GM18868 (cell line): ENCODE data around the gene OSBP2.
"Not testable (repeated sequence)": the region's sequence is repeated elsewhere in the genome, so short reads cannot be mapped to it uniquely, and the experiment has no call there.

Experiments used
- ATAC-seq: cut with Tn5 transposase; IDR thresholded peaks from one replicate; pipeline ENCODE4 v1.9.1; 2021; ENCODE audit warnings: mild to moderate bottlenecking, moderate library complexity; ENCODE audit not compliant: unreplicated experiment

OSBP2 gene

DNA sequence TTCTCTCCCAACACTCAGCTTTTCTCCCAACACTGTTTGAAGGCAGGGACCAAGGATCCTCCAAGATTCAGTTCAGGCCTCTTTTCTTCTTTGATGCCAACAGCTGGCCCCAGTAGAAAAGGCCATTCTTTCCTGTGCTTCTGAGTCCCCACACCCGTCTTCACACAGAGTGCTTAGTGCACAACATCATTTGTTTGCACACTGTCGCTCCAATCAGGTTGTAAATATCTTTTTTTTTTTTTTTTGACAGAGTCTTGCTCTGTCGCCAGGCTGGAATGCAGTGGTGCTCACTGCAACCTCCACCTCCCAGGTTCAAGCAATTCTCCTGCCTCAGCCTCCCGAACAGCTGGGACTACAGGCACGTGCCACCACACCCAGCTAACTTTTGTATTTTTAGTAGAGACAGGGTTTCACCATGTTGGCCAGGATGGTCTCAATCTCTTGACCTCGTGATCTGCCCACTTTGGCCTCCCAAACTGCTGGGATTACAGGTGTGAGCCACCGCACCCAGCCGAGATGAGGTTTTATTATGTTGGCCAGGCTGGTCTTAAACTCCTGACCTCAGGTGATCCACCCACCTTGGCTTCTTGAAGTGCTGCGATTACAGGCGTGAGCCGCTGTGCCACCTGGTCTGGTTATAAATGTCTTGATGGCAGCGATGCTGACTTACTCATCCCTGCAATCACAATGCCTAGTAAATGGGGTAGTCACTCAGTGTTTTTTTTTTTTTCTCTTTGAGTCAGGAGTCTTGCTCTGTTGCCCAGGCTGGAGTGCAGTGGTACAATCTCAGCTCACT lies 14.6 kb upstream of the OSBP2 start:
- ATAC-seq, result not testable (repeated sequence)

DNA sequence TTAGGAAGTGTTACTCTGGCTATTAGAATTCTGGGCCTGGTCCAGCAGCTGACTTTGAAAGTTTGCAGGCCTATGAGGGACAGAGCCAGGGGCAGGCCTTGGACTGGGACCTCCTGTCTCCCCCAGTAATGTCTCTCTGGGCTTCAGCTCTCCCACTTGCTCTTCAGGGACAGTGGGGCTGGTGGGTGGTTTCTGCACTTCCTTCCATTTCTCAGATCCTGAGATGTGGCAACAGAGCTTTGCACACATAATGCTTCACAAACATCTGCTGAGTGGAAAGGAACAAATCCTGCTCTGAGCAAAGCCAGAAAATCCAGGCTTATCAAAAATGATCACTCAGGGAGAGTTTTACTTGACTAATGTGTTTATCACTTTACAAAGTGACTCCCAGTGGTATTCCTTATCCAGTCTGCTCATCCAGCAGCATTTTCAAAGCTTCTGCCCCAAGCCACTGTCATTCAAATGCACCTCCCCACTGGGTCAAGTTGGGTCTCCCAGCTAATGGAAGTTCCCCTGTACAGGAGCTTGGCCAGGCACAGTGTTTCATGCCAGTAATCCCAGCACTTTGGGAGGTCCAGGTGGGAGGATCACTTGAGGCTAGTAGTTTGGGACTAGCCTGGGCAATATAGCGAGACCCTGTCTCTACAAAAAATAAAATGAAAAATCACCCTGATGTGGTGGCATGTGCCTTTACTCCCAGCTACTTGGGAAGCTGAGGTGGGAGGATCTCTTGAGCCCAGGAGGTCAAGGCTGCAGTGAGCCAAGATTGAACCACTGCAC lies 13.5 kb upstream of the OSBP2 start:
- no peak for ATAC-seq

DNA sequence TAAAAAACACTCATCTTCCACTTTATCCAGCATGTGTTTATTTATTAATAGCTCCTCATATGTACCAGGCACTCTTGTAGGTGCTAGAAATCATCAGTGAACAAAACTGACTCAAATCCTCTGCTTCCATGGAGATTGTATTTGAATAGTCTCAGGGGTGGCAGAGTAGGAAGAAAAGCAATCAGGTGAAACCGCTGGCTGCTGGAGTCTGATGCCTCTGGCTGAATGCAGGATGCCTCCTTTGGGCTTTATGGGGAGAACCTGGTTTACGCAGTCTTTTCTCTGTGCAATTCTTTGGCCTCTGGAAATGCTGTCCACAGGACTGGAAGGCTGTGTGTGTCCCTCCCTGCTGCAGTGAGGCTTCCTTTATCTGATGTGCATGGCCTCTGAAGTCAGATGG lies 12.8 kb upstream of the OSBP2 start:
- no peak for ATAC-seq

DNA sequence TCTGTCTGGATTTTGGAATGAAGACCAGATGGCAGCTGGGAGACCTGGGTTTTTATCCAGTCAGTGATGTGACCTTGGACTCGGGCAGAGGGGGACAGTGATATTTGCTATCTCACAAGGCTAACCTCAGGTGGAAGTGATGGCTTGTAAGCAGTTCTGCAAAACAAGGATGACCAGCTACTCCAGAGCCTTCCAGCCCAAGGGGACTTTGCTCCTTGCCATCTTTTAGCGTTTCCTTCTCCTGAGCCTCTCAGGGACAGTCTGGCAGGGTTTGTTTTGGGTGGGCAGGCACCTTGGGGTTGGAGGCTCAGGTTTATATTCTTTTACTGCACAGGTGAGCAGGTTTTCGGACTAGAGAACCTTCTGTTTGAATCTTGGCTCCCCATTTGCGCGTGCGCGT lies 9.5 kb upstream of the OSBP2 start:
- ATAC-seq, result no peak

DNA sequence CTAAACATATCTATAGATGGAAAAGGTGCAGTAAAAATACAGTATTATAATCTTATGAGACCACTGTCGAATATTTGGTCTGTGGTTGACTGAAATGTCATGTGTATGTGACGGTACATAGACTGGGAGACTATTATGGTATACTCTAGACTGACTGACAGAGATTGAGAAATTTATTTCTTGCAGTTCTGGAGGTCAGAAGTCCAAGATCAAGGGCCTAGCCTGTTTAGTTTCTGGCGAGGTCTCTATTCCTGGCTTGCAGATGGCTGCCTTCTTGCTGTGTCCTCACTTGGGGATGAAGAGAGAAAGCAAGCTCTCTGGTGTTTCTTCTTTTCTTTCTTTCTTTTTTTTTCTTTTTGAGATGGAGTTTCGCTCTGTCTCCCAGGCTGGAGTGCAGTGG lies 7.3 kb upstream of the OSBP2 start:
- ATAC-seq, result no peak

DNA sequence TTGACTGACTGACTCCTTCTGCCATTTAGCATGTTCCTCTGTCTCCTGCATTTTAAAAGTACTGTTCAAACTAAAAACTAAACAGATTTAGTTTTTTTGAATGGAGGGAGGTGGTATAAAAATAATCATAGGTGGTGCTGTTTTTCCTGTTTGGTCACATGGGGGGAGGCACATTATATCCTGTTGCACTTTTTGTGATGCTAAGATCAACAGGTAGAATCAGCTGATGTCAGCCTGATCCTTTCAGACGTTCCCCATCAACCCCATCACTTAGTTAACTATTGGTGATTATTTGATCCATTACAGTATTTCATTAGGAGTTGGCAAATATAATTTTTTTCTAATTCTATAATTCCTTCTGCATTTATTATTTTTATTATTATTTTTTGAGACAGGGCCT lies 5.1 kb upstream of the OSBP2 start:
- no peak for ATAC-seq

DNA sequence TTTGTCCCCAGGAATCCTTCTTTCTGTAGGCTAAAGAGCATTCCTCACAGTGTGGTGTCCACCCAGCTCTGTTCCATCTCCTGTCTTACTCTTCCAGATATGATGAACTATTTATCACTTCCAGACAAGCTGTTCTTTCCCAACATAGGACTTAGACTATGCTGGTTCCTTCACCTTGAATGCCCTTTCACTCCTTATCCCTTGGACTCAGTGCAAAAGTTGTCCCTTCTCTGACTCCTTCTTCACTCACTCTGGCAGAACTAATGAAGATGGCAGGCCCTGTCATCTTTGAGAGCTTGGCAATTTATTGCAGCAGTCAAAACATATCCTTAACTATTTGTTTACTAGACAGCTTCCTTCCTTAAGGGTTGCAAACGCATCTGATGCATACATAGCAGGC lies 3.5 kb upstream of the OSBP2 start:
- ATAC-seq, result no peak

DNA sequence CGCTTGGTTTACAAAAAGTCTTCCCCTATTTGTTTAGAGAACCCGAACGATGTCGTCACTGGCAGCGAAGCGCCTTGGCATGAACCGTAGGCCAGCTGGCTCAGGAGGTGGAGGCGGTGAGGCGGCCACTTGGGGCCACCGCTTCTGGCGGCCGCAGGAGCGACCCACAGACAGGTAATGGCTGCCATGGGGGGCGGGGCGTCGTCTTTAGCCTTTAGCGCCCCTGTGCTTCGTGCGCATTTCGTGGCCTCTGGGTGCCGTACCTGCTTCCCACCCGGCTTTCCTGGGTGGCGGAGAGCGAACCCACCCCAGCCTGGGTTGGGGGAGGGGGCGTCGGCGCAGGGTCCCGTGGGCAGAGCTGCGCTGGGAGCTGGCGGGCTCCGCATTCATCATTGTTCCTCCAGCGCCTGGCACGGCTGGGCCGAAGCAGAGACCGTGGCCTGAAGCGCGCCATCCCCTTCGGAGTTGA lies 469 bp upstream of the OSBP2 start:
- ATAC-seq, result no peak

DNA sequence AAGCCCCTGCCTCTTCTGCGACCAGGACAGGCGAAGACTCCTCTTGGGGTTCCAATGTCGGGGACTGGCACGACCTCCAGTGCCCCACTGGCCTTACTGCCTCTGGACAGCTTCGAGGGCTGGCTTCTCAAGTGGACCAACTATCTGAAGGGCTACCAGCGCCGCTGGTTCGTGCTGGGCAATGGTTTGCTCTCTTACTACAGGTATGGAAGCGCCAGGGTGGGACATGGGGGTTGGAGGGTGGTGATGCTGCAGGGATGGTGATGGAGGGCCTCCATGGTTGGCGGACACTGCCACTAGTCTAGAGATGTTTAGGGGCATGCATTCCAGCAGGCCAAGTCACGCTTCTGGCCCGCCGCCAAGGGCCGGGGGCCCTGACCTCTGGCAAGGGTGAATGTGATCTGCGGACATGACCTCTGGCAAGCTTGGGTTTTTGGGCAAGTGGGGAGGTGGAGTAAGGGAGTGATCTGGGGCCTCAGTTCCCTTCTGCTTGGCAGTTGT lies 727 bp downstream of the OSBP2 start:
- ATAC-seq, result no peak

DNA sequence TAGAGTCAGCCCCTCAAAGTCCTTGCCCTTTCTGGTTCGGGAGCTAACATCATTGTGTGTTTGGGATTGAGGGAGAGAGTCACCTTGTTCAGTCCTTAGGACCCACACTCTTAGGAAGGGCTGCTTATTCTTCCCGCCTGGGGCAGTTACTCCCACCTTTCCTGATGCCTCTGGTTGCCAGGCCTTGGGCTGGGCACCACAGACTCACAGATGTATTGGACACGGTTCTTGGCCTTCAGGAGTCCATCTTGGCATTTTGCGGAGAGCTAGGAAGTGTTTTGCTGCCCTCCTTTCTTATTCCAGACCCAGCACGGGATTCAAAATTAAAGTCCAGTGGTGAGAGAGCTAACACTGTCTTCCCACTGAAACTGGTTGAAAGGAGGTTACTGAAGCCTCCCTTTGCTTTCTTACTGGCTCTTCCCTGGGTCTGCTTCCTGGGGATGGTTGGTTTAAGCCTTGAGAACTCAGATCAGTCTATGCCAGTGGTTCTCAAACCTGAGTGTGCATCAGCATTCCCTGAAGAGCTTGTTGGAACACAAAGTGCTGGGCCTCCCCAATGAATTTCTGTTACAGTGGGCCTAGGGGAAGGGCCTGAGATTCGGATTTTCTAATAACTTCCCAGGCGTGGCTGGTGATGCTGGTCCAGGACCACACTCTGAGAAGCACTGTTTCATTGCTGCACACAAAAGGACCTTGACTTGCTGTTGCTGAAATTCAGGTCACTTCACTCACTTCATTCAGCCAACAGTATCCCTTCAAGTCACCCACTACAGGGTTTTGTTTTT lies 1.4 kb downstream of the OSBP2 start:
- no peak for ATAC-seq

DNA sequence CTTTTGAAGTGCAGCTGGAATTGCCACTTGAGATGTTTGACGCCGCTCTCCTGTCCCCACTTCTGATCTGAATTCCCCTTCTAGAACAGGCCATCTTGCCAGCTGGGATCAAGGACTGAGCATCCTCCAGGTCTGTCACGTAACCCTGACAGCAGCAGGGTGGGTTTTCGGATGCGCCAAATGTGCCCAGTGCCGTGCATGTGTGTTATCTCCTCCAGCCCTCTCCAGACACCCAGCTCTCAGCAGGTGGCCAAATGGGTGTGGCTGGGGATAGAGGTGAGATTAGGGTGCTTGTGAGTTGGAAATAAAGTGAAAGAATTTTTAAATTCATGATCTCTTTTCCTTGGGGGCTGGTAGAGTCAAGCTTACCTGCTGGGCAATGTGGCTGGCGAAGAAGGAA lies 3.3 kb downstream of the OSBP2 start:
- no peak for ATAC-seq

DNA sequence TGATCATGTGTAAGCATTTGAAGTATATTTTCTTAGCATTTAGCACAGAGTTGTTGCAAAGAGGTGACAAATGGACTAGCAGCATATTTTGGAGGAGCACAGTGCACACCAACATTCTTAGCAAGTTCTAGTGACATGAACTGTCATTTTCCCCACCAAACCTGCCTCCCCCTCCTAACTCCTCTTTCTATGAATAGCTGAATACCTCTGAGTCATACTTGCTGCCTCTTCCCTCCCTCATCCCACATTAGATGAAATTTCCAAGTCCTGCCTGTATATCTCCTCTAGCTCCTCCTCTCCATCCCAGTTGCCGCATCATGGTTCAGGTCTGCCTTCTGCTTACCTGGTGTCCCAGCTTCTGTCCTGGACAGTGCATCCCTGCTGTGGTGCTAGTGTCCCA lies 7.2 kb downstream of the OSBP2 start:
- no peak for ATAC-seq

DNA sequence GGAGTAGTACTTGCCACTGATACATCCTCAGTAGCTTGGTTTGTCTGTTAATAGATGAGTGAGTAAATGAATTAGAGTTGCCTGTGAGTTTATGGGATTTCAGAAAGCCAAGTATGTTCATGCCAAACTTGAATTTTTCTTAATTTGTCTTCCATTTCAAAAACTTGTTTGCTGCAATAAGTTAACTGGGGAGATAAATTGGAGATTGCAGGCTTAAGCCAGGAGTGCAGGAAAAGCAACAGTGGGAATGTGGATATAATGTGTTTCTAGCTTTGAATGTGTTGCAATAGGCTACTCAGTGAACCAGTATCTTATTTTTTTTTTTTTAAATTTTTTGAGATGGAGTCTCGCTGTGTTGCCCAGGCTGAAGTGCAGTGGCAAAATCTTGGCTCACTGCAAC lies 8.2 kb downstream of the OSBP2 start:
- no peak for ATAC-seq

DNA sequence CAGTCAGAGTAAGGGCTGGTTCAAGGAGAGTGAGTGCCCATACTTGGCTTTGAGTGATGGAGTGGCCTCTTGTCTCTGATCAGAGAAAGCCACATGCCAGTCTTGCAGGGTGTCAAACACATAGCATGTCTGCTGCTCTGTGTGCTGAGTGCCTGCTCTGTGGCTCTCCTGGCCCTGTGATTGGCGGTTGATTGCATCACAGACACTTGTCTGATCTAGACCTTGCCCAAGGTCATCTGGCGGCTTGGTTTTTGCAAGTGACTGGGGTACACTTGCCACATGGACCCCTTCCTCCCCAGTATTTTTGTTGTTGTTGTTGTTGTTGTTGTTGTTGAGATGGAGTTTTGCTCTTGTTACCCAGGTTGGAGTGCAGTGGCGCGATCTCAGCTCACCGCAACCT lies 10.3 kb downstream of the OSBP2 start:
- no peak for ATAC-seq

DNA sequence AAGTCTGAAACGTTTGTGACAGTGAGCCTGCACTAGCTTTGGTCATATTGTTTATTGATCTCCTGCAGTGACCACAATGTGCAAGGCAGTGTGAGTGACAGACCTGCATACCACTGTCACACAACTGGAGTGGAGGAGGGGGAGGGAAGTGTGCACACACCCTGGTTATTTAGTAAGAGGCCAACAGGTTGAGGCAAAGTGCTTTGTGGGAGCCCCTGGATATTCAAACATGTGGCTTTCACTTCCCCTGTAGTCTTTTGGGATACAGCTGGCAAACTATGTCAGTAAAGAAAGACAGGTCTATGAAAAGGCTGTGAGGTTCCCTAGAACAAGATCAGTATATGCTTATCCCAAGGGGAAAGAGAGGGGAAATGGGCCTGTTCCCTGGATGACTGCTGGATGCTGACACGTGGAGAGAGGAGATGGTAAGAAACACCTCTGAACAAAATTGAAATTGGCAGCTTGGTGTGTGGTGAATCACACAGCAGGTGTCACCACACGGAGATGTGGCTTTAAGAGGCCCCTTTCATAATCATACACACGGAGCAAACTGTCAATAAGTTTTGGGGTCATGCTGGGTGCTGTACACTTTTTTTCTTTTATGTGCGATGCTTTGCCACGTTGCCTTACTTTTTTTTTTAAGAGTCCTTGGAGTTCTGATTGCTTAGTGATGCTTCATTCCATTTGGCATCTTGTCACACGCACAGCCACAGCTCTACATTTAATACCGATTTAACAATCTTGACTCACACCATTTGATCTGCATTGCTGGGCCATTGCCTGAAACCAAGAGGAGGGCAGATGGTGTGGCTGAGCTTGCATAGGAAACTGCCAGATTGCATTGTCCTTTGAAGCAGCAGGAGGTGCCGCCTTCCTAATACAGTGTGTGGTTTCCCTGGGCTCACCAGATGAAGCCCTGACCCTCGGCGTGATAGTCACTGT lies 11.3 kb downstream of the OSBP2 start:
- no peak for ATAC-seq

DNA sequence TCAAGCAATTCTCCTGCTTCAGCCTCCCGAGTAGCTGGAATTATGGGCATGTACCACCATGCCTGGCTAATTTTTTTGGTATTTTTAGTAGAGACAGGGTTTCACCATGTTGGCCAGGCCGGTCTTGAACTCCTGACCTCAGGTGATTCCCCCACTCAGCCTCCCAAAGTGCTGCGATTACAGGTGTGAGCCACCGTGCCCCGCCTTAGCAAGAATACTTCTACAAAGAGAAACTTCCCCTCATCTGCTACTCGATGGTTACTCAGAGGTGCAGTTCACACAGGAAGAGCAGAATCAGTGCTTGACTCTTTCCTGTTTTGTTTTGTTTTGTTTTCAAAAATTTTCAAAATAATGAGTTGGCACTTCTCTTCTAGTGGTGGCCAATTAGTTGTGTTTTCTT lies 15.3 kb downstream of the OSBP2 start:
- ATAC-seq, result not testable (repeated sequence)

DNA sequence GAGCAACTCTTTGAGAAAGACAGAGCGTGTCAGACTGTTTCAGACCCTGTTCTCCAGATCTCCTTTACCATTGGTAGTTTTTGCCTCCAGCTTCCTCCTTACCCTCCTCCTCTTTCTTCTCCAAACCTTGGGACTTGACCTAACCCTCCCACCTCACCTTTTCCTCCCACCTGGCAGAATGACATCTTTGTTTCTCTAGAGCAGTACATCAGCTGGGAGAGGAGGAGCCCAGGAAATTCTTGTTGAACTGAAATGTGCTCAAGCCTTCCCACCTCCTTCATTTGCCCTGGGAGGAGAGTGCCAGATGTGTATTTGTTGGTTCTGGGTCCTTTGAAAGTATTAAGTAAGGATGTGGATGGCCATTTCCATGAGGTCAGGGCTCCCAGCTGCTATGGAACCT lies 17.4 kb downstream of the OSBP2 start:
- no peak for ATAC-seq

DNA sequence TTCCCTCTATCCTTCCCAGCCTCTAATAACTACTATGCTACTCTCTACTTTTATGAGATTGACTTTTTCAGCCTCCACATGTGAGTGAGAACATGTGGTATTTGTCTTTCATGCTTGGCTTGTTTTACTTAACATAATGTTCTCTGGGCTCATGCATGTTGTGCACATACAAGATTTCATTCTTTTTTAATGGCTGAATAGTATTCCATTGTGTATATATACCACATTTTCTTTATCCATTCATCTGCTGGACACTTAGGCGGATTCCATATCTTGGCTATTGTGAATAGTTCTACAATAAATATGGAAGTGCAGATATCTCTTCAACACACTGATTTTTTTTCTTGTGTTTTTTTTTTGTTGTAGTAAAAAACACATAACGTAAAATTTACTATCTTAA lies 19.4 kb downstream of the OSBP2 start:
- ATAC-seq, result no peak

DNA sequence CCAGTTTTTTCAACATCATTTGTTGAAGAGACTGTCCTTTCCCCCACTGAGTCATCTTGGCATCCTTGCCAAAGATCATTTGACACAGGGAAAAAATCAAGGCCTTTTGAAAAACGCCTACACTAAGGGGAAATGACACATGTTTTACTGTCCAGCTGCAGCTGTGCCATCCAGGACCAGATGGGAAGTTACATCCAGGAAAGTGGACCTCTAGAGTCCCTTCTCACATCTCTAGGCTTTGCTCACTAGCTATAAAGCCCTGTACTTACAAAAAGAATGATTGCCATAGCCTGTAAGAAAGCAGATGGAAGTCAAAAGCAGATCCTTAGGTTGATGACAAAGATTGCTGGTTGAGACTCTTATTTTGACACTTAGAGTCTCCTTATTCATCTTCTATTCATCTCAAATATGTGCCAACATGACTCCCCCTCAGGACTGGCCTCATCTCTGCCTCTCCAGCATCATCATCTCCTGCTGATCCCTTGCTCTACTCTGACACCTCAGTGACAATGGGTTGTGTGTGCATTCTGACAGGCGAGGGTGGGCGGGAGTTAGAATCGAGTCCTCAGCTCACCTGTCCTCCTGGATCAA lies 22.8 kb downstream of the OSBP2 start:
- ATAC-seq, result no peak

DNA sequence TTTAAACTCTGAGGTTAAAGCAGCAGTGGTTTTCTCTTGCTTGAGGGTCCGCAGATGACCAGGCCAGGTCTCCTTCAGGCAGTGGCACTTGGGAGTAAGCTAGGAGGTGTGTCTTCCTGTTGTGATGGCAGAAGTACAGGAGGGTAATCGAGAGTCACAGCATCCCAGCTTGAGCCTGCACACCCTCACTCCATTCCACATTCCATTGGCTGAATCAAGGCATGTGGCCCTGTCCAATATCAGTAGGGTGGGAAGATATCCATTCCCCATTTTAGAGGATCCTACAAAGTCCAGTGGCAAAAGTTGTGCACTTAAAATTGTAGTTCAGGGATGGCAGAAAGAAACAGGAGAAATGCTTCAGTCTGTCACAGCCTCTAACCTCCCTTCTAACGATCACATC lies 23.3 kb downstream of the OSBP2 start:
- ATAC-seq, result no peak
